ENCODE results near the gene FRY.
A peak's percentile ranks its signal among the peaks of the same experiment; 100 is the strongest.

The FRY gene

GRCh38 chr13:32086791-32087441 is 55.3 kb downstream of the FRY start:
- no peak for DNase-seq (ENCODE audit: low spot score)

- no peak for DNase-seq (ENCODE audit: low spot score)
These were observed 56.6 kb downstream of the FRY start for GRCh38 chr13:32087955-32088747.

- DNase-seq (ENCODE audit: low spot score), result no peak
These were observed 60.9 kb downstream of the FRY start for GRCh38 chr13:32092496-32092895.

GRCh38 chr13:32093006-32093405 is 61.4 kb downstream of the FRY start:
- DNase-seq (ENCODE audit: low spot score), result no peak

- no peak for DNase-seq (ENCODE audit: low spot score)
These were observed 66.7 kb downstream of the FRY start for GRCh38 chr13:32098272-32098671.

GRCh38 chr13:32105653-32106313 is 74.2 kb downstream of the FRY start:
- DNase-seq (ENCODE audit: low spot score), result no peak

- no peak for DNase-seq (ENCODE audit: low spot score)
These were observed 75.9 kb downstream of the FRY start for GRCh38 chr13:32107474-32107873.

GRCh38 chr13:32107973-32108372 is 76.4 kb downstream of the FRY start:
- no peak for DNase-seq (ENCODE audit: low spot score)

GRCh38 chr13:32113532-32113931 is 82.0 kb downstream of the FRY start:
- no peak for DNase-seq (ENCODE audit: low spot score)

- no peak for DNase-seq (ENCODE audit: low spot score)
These were observed 82.8 kb downstream of the FRY start for GRCh38 chr13:32114284-32114950.

- no peak for DNase-seq (ENCODE audit: low spot score)
These were observed 83.5 kb downstream of the FRY start for GRCh38 chr13:32115066-32115465.

GRCh38 chr13:32116210-32116609 is 84.6 kb downstream of the FRY start:
- DNase-seq (ENCODE audit: low spot score), result no peak

GRCh38 chr13:32117001-32117400 is 85.4 kb downstream of the FRY start:
- DNase-seq (ENCODE audit: low spot score), result no peak

GRCh38 chr13:32117701-32118100 is 86.1 kb downstream of the FRY start:
- DNase-seq (ENCODE audit: low spot score), result no peak

- DNase-seq (ENCODE audit: low spot score), result no peak
These were observed 89.7 kb downstream of the FRY start for GRCh38 chr13:32121316-32121715.

GRCh38 chr13:32124743-32125142 is 93.2 kb downstream of the FRY start:
- DNase-seq (ENCODE audit: low spot score), result no peak

- DNase-seq (ENCODE audit: low spot score), result no peak
These were observed 93.7 kb downstream of the FRY start for GRCh38 chr13:32125221-32125689.

GRCh38 chr13:32125751-32126150 is 94.2 kb downstream of the FRY start:
- peak; percentile 17 for DNase-seq (ENCODE audit: low spot score)

- DNase-seq (ENCODE audit: low spot score), result no peak
These were observed 94.7 kb downstream of the FRY start for GRCh38 chr13:32126278-32126677.

GRCh38 chr13:32126756-32127155 is 95.2 kb downstream of the FRY start:
- no peak for DNase-seq (ENCODE audit: low spot score)

- no peak for DNase-seq (ENCODE audit: low spot score)
These were observed 96.1 kb downstream of the FRY start for GRCh38 chr13:32127691-32128090.

- DNase-seq (ENCODE audit: low spot score), result peak; percentile 11
These were observed 102.9 kb downstream of the FRY start for GRCh38 chr13:32134241-32135055.

Data from AG08395 (cell line).